GM18858 (cell line): ENCODE measurements around the gene GRIK4.
"Not testable (repeated sequence)": the region's sequence is repeated elsewhere in the genome, so short reads cannot be mapped to it uniquely, and the experiment has no call there.

ENCODE experiments used
- ATAC-seq: cut with Tn5 transposase; IDR thresholded peaks from one replicate; pipeline ENCODE4 v1.9.1; 2021; ENCODE audit not compliant: unreplicated experiment

Gene GRIK4

DNA sequence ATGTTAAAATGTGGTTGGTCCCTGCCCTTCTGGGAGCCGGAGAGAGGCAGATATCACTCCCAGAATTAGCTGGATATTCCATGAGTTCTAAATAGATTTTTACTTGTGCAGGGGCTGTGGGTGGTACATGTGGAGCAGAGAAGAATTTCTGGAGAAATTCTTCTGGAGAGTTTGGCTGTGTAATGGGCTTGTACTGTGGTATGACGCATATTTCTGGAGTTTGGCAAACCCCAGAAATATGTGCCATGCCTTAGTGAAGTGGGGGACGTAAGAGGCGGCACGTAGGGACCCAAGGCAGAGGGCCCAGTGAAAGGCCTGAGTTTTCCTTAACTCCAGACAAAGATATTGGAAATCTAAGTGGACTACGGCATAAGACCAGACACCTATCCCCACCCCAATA lies 461.1 kb downstream of the GRIK4 start:
- ATAC-seq: no peak

DNA sequence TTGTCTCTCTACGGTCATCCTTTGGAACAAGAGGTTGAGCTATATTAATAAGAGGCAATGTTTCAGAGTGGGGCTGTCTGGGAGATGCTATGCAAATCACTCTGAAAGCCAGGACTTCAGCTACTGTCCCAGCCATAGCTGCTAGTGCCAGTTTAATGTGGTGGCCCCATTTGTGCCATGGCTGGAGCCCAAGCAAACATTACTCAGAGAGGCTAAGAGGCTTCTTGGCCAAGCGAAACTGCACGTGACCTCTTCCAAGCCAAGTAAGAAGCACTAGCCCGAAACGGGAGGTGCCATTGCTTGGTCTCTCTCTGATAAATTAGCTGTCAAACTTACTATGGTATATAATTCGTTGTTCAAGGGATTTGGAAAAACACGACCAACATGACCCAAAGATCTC lies 462.0 kb downstream of the GRIK4 start:
- ATAC-seq: no peak

DNA sequence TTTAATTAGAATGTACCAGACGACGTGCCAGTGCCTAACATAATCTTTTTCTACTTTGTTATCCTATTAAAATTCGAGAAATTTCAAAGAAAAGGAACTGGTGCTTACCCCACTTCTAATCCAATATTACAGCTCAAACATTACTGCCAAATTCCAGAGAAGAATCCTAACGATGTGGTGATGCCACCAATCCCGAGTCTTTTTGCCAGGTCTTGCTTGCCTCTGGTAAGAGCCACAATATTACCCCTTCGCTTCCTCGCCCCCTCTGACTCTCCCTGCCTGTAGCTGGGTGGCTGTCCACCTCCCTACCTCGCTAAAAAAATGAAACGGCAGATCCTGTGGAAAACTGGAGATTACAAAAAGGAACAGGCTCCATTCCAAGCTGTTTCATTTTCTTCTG lies 462.9 kb downstream of the GRIK4 start:
- no peak for ATAC-seq

DNA sequence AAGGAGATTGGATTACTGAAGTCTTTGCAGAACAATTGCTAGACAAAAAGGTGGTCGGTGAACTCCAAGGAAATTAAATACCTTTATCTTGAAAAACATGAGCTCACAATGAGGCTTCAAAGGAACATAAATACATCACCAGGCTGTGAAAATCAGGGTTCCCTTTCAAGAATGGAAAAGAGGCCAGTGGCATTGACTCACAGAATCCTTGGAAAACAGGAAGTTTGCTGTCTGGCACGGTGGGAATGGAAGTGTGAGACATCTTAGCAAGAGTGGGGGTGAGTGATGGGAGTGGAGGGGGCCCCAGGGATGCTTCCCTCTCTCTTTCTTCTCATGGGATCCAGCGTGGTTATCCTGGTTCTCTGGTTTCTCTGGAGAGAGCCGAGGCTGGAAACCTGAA lies 463.4 kb downstream of the GRIK4 start:
- ATAC-seq: no peak

DNA sequence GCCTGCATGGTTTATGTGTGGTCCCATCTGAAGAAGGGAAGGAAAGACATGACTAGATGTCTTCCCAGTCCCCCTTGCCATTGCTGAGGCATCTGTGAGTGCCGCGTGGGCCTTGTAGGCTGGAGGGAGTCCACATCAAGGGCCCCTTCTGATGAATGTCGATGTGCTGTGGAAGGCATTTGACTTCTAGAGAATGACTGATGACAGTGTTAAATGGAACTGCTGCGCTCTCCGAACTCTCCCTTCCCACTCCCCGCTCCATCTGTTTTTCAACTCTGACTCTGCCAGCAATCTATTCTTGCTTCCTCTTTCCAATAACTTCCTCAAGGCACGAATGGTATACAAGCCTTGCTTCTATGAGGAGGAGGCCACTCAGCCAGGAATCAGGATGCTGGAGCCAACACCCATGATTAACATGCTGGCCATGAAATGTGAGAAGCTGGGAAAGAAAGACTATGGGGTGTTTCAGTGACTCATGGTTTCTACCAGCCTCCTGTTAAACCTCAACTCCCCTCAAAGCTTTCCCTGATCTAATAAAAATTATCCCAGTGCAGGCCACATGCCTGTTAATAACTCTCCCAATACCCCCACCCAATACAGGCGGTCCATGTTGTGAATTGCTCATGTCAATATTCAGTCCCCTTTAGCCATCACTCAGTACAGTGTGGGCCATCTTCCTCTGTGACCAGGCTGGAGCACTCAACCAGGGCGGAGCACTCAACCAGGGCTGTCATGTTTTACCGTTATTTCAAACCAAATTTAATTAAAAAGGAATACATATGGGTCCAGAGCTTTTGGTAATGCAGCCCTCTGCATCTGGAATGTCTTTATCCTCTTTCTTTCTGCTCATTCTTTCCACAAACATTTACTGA lies 466.0 kb downstream of the GRIK4 start:
- no peak for ATAC-seq

DNA sequence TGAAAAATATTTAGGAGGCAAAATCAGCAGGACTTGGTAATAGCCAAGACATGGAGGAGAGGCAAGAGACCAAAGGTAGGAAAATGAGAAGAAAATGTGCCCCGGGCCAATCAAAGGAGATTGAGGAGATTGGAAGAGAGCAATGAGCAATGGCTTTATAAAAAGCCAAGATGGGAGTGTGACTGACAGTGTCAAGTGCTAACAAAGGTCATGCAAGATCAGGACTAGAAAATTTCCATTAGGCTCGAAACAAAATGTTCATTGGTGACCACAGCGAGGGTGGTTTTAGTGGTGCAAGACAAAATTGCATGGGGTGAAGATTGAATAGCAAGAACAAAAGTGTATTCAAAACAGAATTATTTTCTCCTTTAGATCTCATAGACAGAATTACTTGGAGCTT lies 467.2 kb downstream of the GRIK4 start:
- ATAC-seq: no peak

DNA sequence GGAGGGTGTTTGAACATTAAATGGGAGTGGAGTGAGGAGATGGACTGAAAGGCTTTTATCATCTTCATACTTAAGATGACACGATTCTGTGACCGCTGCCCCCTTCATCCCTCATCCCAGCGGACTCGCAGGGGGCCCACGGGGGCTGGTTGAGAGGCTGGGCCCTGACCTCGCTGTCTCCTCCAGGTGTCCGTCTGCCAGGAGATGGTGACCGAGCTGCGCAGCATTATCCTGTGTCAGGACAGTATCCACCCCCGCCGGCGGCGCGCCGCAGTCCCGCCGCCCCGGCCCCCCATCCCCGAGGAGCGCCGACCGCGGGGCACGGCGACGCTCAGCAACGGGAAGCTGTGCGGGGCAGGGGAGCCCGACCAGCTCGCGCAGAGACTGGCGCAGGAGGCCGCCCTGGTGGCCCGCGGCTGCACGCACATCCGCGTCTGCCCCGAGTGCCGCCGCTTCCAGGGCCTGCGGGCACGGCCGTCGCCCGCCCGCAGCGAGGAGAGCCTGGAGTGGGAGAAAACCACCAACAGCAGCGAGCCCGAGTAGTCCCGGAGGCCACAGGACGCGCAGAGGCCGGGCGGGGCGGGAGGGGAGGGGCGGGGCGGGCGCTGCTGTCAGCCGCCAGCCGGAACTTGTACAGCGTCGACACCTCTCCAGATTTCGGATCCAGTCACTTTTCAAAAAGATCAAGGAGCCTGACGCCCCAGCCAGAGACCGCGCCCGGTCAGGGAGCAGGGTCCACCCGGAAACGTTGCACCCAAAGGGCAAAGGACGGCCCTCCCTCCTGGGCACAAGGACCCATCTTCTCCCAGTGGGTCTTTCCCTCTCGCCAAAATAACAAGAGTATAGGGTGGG lies 474.4 kb downstream of the GRIK4 start:
- ATAC-seq: no peak

DNA sequence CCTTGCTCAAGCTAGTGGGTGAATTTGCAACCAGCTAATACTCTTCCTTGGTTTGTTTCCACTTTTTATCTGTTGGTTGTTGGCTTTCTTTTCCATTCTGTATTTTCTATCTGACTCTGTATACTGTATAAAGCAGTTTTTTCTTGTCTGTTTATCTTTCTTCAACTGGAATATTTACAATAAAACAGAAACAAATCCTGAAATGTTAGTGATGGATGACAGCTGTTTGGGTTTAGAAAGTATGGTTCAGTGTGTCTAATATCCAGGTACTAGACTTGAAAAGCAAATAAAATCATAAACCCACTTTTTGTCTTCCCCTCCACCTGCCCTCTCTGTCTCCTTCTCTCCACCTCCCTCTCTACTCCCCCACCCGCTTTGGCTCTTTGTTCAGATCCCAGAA lies 477.1 kb downstream of the GRIK4 start:
- no peak for ATAC-seq

DNA sequence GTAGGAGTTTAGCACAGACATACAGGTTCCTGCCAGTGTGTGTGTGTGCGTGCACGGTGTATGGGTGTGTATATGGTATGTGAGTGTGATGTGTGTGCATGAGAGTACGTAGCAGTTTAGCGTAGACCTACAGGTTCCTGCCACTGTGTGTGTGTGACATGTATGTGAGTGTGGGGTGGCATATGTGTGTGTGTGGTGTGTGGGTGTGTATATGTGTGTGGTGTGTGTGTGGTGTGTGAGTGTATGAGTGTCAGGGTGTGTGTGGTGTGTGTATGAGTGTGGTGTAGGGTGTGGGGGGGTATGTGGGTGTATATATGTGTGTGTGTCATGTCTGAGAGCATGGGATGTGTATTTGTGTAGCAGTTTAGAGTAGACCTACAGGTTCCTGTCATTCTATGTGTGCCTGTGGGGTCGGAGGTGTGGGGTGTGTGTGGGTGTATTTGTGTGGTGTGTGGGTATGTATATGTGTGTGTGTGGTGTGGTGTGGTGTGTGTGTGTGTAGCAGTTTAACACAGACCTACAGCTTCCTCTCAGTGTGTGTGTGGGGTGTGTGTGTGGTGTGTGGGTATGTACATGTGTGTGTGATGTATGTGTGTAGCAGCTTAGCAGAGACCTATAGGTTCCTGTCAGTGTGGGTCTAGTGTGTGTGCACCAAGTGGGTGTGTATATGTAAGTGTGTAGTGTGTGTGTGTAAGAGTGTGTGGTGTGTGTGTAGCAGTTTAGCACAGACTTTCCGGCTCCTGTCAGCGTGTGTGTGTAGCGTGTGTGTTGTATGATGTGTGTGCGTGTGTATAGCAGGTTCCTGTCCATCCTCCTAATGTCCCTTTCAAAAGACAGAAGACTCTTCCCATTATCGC lies 480.5 kb downstream of the GRIK4 start:
- ATAC-seq: no peak

DNA sequence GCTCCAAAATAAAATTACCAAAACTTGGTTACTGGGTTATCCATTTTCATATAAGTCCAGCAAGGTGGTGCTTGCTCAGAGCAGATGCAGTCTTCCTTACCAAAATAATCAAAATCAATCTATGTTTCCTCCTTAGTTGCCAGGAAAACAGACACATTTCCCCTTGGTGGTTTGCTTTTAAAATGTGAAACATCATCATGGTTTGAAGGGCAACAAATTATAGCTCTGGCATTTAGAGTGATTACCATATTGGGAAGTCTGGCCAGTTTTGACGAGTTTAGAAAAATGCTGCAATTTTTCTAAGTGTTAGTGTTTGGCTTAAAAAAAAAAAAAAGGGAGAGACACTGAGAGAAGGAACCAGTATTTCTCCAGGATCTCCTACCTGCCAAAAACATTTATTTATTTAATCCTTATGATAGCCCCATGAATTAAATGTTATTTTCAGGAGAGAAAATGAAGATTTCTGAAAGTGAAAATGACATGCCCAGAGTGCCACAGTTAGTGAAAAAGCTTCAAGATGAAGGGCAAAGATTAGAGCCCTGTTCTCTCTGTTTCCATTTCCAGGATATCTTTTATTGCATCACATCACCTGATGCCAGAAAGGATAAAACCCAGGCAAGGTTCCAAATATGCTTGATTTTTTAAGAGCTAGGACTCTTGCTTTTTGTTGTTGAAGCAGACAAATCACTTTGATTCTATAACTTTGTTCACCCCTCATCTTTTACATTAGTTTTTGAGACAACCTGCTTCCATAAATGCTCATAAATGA lies 482.7 kb downstream of the GRIK4 start:
- ATAC-seq: no peak

DNA sequence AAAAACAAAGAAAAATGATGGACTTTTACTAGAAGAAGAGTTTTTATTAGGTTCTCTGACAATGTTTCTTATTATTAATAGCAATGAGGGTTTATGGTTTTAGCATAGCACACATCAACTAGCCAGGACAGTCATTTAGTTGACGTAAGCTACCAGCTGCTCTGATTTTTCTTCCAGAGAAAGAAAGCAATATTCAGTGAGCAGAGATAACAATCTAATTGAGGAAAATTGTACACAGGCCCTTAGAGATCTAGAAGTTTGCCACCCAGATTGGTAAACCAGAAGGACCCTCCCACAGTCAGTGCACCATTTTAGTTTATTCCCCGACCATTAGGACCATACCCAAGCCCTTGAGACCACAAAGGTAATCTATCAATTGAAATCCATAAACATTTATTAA lies 483.6 kb downstream of the GRIK4 start:
- no peak for ATAC-seq

DNA sequence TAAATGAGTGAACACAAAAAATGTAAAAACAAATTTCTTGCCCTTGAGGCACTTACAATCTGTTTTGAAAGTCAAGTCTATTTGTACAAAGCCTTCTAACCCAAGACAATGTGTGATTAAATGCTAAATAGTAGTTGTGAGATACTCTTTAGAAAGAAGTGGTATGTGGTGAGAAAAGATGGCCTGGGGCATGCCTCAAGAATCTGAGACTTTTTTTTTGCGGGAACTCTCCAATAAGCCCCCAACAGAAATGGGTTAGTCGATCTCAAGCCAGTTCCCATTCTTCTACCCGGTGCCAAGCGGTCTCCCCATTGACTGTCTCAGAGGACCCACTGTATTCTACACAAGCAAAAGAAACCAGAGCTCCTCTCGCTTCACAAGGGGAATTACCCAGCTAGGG lies 485.4 kb downstream of the GRIK4 start:
- ATAC-seq: no peak

DNA sequence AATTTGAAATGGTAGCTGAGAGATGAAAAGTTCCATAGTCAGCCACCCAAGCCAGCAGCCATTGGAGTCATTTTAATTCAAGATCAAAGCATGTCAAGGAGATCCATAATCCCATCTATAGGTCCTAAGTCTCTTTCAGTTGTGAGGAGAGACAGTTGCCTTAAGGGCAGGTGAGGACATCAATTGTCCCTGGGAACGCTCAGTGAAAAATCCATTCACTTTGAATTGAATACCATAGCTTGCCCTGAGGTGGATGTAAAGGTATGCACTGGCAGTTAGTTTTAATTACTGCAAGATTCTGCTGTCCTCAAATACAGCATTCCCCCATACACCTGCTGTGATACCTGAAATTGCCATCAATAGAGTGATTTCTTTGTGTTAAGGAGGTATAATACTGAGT lies 487.0 kb downstream of the GRIK4 start:
- ATAC-seq: no peak

DNA sequence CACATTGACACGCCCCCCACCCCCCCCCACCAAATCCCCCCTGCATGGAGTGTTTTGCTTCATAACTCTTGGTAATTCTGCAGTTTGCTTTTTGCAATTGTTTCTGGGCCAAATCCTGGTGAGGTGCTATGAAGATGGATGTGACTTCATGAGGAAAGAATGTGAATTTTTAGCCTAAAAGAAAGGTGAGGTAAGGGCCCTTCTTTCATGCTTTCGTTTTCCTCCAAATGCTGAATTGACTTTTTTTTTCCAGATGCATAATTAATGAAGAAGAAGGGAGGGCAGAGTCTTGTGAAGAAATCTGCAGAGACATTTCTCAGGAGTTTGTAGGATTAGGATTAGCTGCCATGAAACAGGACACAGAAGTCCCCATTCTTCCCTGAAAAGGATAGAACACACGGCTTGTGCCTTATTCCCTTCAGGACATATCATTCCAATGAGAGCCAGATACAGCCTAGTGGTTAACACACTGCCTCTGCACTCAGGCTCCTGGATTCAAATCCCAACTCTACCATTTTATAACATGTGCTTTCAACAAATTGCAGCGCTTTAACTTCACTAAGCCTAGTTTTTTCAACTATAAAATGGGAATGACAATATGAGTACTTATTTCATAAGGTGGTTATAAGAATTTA lies 492.8 kb downstream of the GRIK4 start:
- no peak for ATAC-seq

DNA sequence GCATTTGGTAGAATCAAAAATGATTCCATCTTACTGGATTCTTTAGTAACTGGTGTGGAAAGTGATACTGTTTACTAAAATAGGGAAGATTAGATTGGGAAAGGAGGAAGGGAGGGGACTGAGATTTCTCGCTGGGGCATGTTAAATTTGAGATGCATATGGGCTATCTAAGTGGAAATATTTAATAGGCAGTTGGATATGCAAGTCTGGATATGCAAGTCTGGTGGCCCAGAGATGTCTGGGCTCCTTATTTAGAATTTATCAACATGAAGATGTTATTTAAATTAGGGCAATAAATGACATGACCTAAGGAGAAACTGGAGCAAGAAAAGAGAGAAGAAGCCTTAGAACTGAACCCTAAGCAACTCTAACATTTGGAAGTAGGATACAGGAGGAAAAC lies 495.4 kb downstream of the GRIK4 start:
- no peak for ATAC-seq

DNA sequence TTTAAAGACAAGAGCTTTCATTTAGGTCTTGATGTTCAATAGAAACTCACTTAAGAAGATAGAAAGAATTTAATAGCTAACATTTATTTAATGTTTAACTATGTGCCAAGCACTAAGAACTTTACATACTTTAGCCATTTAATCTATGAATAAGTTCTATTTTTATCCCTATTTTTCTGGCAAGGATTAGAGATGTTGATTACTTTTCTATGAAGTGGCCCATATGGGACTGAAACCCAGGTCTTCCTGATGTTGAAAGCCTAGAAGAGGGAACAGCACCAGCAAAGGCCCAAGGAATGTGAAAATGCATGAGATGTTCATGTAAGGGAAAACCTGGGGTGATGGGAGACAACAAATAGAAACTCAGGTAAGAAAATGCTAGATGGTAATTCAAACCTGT lies 497.0 kb downstream of the GRIK4 start:
- ATAC-seq: no peak

DNA sequence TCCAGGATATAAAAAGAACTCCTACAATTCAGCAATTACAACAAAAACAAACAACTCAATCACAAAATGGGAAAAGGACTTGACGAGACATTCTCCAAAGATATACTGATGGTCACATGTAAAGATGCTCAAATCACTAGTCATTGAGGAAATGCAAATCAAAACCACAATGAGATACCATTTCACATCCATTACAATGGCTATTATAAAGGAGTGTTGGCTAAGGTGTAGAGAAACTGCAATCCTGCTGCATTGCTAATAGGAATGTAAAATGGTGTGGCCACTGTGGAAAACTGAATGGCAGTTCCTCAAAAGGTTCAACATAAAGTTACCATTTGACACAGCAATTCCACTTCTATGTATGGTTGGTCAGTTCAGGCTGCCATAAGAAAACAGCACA lies 500.5 kb downstream of the GRIK4 start:
- ATAC-seq: no peak

DNA sequence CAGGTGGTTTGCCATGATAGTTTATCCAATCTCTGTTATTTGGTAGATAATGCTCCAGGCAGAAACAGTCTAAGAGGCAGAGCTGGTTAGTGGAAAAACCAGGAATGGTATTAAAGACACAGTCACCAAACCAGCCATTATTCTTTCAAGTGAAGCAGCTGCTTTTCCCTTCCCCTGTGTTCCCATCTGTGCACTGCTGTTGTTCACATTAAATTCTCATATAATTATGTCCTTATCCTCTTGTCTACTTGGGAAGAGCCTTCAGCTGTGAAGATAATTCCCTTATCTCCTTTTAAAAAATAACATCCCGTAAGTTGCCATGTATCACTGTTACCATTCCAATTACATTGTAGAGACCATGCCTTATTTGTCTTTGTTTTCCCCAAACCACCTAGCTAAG lies 507.2 kb downstream of the GRIK4 start:
- ATAC-seq: no peak

DNA sequence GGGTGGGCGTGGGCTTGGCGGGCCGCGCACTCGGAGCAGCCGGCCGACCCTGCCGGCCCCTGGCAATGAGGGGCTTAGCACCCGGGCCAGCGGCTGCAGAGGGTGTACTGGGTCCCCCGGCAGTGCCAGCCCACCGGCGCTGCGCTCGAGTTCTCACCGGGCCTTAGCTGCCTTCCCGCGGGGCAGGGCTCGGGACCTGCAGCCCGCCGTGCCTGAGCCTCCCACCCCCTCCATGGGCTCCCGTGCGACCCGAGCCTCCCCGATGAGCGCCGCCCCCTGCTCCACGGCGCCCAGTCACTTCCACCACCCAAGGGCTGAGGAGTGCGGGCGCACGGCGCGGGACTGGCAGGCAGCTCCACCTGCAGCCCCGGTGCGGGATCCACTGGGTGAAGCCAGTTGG lies 510.2 kb downstream of the GRIK4 start:
- ATAC-seq: not testable (repeated sequence)
